Thyroid gland (tissue), 4 donors: ENCODE measurements around the gene CORO1C. TPM values are rescaled to one million over a fixed set of nuclear protein-coding genes. Genes with fewer than 3 reads are reported as not detected.
A peak's percentile ranks its signal among the peaks of the same experiment; 100 is the strongest.

Experiments used
- DNase-seq, 2 donors: peaks; one replicate each; pipeline ENCODE4 v3.0.0-alpha.2; 2019
- H3K27ac ChIP-seq, 3 donors: fragments of 200-600 bp; sonication (generic); 1 replicate in 2 of 3; 2 replicates in 1 of 3; pipeline ENCODE4 v1.5.1; 2016 to 2019; ENCODE audit warnings: mild to moderate bottlenecking in 1 of 3, moderate library complexity in 1 of 3
- H3K27me3 ChIP-seq: fragments of 200-600 bp; sonication (generic); one replicate; pipeline ENCODE4 v1.5.1; 2019
- H3K36me3 ChIP-seq, 2 donors: fragments of 200-600 bp; sonication (generic); one replicate each; pipeline ENCODE4 v1.5.1; 2016 to 2019
- H3K4me1 ChIP-seq, 2 donors: fragments of 200-600 bp; sonication (generic); one replicate each; pipeline ENCODE4 v1.5.1; 2017 to 2019
- H3K4me3 ChIP-seq, 3 donors: fragments of 200-600 bp; sonication (generic); replicated peaks in 1 of 3; 1 replicate in 2 of 3; 2 replicates in 1 of 3; pipeline ENCODE4 v1.5.1; 2016; ENCODE audit warnings: mild to moderate bottlenecking in 1 of 3
- H3K9me3 ChIP-seq: fragments of 200-600 bp; sonication (generic); one replicate; pipeline ENCODE4 v1.5.1; 2017
- POLR2A ChIP-seq, 2 donors: fragments of 450-650 bp; IDR thresholded peaks; one replicate each; pipeline ENCODE4 v1.6.1; 2017; ENCODE audit warnings: antibody characterized with exemption in 2 of 2, mild to moderate bottlenecking in 2 of 2, moderate library complexity in 1 of 2
- WGBS, 2 donors: methylation state at CpG; one replicate each; pipeline ENCODE4 v1.1.5; 2017; 5-methylcytosine and 5-hydroxymethylcytosine counted together
- intact Hi-C: fragments of 100-400 bp; cut with DNase I; formaldehyde crosslinking; loops from one replicate; pipeline ENCODE4 v1.15.1; 2023
- total RNA-seq, 4 donors: library from RNA; depleted of rRNA; stranded (reverse); fragments of >200 nt; gene quantifications; one replicate each; pipeline ENCODE4 v1.2.3, GENCODE V29; 2016
- TF ChIP-seq, protein P1 (sequence below), 6 experiments: fragments of 200-600 bp in 3 of 6; fragments of 450-650 bp in 3 of 6; sonication (generic) in 3 of 6; IDR thresholded peaks; one replicate each; pipeline ENCODE4 v1.5.1; 2016 to 2019; ENCODE audit warnings: antibody characterized with exemption in 6 of 6, mild to moderate bottlenecking in 2 of 6, inconsistent platforms in 1 of 6, moderate library complexity in 1 of 6

Gene CORO1C
- total RNA-seq, 4 donors from 2014 or later = 22.0 to 63.6 (median 30.1) TPM

DNA sequence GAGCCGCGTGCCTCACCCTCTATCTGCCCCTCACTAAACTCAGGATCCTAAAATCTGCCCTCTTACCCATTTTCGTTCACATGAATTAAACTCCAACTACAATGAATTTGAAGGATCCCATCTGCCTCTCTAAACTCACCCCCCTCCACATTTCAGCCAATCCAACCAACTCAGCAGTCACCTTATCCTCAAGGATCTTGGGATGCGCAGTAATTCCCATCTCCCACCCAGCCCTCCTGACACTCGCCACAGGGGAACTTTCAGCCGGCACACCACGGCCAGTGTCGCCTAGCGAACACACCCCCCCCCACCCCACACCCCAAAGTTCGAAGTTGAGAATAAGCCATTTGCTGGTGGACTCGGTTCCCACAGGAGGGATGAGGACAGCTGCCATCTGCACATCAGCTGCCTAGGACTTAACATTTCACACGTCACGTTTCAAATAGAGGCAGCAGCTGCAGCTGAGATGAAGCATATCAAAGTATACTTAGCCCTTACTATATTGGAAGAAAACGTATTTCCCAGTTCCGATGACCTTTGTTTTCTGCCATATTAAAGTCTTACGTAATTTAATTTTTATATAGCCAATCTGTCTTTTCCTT, 88.9 kb downstream of the CORO1C start:
- Histone ChIP-seq H3K4me1 (peaks cover 23 to 57% of the 10 kb centered on the region in 2 donors), H3K27ac (peak overlapping the region in 2 of 3 donors; percentile 15 to 42), H3K9me3 (no peaks in the 10 kb centered on the region), H3K36me3 (no peaks in the 10 kb centered on the region), H3K27me3 (no peaks in the 10 kb centered on the region), H3K4me3 (no peak overlapping the region)
- 81 to 83% methylated on average over 16 of the region's 16 CpGs for WGBS, 2 donors
- TF ChIP-seq, protein P1, sequence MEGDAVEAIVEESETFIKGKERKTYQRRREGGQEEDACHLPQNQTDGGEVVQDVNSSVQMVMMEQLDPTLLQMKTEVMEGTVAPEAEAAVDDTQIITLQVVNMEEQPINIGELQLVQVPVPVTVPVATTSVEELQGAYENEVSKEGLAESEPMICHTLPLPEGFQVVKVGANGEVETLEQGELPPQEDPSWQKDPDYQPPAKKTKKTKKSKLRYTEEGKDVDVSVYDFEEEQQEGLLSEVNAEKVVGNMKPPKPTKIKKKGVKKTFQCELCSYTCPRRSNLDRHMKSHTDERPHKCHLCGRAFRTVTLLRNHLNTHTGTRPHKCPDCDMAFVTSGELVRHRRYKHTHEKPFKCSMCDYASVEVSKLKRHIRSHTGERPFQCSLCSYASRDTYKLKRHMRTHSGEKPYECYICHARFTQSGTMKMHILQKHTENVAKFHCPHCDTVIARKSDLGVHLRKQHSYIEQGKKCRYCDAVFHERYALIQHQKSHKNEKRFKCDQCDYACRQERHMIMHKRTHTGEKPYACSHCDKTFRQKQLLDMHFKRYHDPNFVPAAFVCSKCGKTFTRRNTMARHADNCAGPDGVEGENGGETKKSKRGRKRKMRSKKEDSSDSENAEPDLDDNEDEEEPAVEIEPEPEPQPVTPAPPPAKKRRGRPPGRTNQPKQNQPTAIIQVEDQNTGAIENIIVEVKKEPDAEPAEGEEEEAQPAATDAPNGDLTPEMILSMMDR (IDR thresholded peaks at IDR 0.05) = no peak
- TF ChIP-seq POLR2A (IDR thresholded peaks at IDR 0.05) = no peak
- no peak for DNase-seq
- intact Hi-C loops = loop anchor here (10.0 kb wide), 1 partner anchor 312 kb away; no protein-coding TSS in a partner anchor

DNA sequence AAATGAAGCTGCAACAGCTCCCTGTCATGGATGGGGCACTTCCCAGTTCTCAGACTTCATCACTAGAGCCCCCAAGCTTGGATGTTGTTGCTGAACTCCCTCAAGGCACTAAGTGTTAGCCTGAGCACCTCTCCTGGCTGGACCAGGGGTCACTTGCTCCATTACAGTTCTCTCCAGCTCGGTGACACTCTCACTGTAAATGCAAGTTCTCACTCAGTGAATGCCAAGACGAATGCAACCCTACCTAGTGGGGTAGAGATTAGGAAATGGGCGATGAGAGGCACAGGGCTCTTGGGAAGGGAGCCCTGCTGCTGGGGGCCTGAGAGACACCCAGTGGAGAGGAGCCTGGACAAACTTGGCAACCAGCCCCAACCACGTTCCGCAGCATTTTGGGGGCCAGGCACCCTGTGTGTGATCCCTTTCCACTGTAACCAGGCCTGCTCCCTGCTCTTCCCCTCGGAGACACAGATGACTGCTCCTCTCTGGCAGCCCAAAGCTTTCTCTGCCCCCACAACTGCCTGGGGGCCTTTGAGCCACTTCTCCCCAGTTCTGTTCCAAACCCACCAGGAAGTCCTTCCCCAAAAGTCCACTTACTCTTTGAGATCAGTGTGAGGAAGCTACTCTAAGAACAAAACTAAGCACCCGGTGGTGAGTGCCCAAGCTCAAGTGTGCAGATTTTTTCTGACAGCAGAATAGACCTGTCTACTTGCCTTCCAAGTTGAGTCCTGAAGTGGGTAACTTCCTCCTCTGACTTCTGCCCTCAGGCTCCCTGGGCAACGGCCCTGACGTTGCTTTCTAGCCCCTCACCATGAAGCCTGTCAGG, 89.7 kb downstream of the CORO1C start:
- WGBS, 2 donors = 33 to 35% methylated on average over 8 to 9 of the region's 9 CpGs
- TF ChIP-seq POLR2A (IDR thresholded peaks at IDR 0.05) = no peak
- TF ChIP-seq, protein P1 (IDR thresholded peaks at IDR 0.05) = no peak
- intact Hi-C loops = loop anchor here (10.0 kb wide), 1 partner anchor 313 kb away; no protein-coding TSS in a partner anchor
- no peaks in the 10 kb centered on the region for H3K9me3 ChIP-seq
- H3K4me3 ChIP-seq = no peak overlapping the region
- H3K36me3 ChIP-seq = no peaks in the 10 kb centered on the region
- H3K4me1 ChIP-seq = peaks cover 23 to 57% of the 10 kb centered on the region in 2 donors
- peak overlapping the region; percentile 15 to 42 (median 21) for H3K27ac ChIP-seq
- no peaks in the 10 kb centered on the region for H3K27me3 ChIP-seq
- no peak for DNase-seq

DNA sequence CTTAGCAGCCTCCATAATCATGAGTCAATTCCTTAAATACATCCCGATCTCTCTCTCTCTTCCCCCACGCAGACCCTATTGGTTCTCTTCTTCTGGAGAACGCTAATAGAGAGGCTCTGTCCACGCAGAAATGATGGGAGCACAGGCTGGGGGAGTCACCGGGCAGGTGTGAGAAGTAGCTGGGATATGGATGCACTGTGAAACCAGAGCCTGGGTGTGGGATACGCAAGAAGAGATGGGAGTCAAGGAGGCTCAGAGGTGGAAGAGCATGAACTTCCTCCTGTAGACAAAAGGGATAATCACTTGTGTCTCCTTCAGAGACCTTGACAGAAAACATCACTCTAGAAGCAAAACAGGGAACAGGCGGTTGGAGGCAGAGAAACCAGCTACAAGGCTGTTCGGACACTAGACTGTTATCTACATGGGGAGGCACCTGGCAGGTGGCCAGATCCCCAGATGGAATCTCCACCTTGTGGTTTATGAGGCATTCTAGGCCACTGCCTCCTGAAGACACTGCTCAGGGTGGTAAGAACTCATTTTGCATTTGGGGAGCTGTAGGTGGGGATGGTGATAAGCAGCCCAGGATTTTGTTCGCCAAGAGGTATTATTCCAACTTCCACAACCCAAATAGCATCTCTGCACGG, 90.4 kb downstream of the CORO1C start:
- no peak overlapping the region for H3K27ac ChIP-seq
- no peak for DNase-seq
- H3K4me1 ChIP-seq = peaks cover 23 to 61% of the 10 kb centered on the region in 2 donors
- no peak overlapping the region for H3K4me3 ChIP-seq
- WGBS, 2 donors = 85 to 87% methylated on average over 10 of the region's 10 CpGs
- H3K27me3 ChIP-seq = no peaks in the 10 kb centered on the region
- H3K36me3 ChIP-seq = no peaks in the 10 kb centered on the region
- intact Hi-C loops = loop anchor here (10.0 kb wide), 1 partner anchor 314 kb away; no protein-coding TSS in a partner anchor
- H3K9me3 ChIP-seq = no peaks in the 10 kb centered on the region
- TF ChIP-seq, protein P1 (IDR thresholded peaks at IDR 0.05) = no peak
- no peak for TF ChIP-seq POLR2A (IDR thresholded peaks at IDR 0.05)

DNA sequence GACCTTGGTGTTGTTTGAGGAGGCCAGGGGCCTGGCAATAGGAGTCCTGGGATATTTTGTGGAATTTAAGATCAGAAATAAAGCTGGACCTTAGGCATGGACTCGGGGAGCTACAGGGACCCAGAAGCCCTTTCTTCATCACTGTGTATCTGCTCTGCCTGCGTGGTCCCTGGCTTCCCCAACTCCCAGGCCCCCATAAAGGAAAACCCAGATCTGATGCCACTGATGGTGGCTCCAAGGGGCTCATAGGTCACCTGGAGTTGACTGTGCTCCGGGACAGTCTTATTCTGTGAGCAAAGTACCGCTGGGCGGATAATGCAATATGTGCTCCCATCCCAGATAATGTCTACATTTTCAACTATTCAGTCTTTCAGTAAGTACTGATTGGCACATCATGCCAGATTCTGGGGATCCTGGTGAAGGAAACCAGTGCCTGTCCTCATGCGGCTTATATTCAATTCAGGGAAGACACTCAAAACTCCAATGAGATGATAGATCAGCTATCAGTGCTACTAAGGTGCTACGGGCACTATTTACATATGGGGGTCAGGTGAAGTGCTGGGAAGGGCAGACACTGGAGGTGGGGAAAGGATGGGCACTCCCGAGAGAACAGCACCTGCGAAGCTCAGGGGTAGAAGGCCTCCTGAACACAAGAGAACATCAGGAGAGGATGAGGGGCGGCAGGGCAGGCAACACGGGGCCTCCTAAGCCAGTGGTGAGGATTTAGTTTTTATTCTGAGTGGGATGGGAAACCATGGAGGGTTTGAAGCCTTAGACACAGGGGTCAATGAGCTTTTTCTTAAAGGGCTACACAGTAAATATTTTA, 92.1 kb downstream of the CORO1C start:
- intact Hi-C loops = no loop called here
- H3K4me1 ChIP-seq = peaks cover 17 to 65% of the 10 kb centered on the region in 2 donors
- no peaks in the 10 kb centered on the region for H3K36me3 ChIP-seq
- no peak overlapping the region for H3K27ac ChIP-seq
- H3K27me3 ChIP-seq = no peaks in the 10 kb centered on the region
- H3K4me3 ChIP-seq = no peak overlapping the region
- 82 to 96% methylated on average over 9 to 11 of the region's 11 CpGs for WGBS, 2 donors
- TF ChIP-seq POLR2A (IDR thresholded peaks at IDR 0.05) = no peak
- TF ChIP-seq, protein P1 (IDR thresholded peaks at IDR 0.05) = no peak
- no peak for DNase-seq
- H3K9me3 ChIP-seq = no peaks in the 10 kb centered on the region
